Cardiac muscle cell (in vitro differentiated cells and primary cell): ENCODE data around the gene AKTIP. TPM values are rescaled to one million over a fixed set of nuclear protein-coding genes. Genes with fewer than 3 reads are reported as not detected.
A peak's percentile ranks its signal among the peaks of the same experiment; 100 is the strongest.

ENCODE experiments used
- DNase-seq, 2 donors: peaks; one replicate each; pipeline versions ENCODE4 v3.0.0 to v3.0.0-alpha.2; 2010 to 2017; ENCODE audit warnings: low read depth in 1 of 2, low spot score in 1 of 2
- H3K27ac ChIP-seq: fragments of 200-600 bp; sonication (generic); 2 replicates; pipeline ENCODE4 v1.5.1; 2016
- H3K27me3 ChIP-seq: fragments of 200-600 bp; sonication (generic); 2 replicates; pipeline ENCODE4 v1.6.0; 2016; ENCODE audit warnings: control low read depth
- H3K36me3 ChIP-seq: fragments of 200-600 bp; sonication (generic); 2 replicates; pipeline ENCODE4 v1.5.1; 2016; ENCODE audit warnings: control low read depth
- H3K4me1 ChIP-seq: fragments of 200-600 bp; sonication (generic); 2 replicates; pipeline ENCODE4 v1.8.1; 2017; ENCODE audit warnings: low read depth, mild to moderate bottlenecking, mixed run types
- H3K4me3 ChIP-seq: fragments of 200-600 bp; sonication (generic); 2 replicates; pipeline ENCODE4 v1.5.1; 2016; ENCODE audit warnings: mild to moderate bottlenecking
- H3K9me3 ChIP-seq: fragments of 200-600 bp; sonication (generic); 2 replicates; pipeline ENCODE4 v1.5.1; 2017; ENCODE audit warnings: low read depth, mild to moderate bottlenecking, control low read depth
- CTCF ChIP-seq: IDR thresholded peaks from 2 replicates; pipeline ENCODE4 v1.5.1; 2012; ENCODE audit warnings: low read depth, mild to moderate bottlenecking, low read length
- polyA plus RNA-seq: library from polyadenylated mRNA; unstranded; fragments of >200 nt; fragmentation: Nextera tagmentation; extraction: Ambion mirVana; gene quantifications from 2 replicates; pipeline ENCODE4 v1.2.1, GENCODE V29; 2016
- total RNA-seq: library from RNA; depleted of rRNA; stranded (reverse); fragments of >200 nt; gene quantifications from 2 replicates; pipeline ENCODE4 v1.2.3, GENCODE V29; 2016

The AKTIP gene
- total and polyA plus RNA-seq, 2 experiments from 2014 or later: 33.9 to 39.4 TPM

- H3K27ac ChIP-seq: no peak overlapping the region
- H3K27me3 ChIP-seq: no peaks in the 10 kb centered on the region
- H3K36me3 ChIP-seq: peaks cover 43% of the 10 kb centered on the region
- TF ChIP-seq CTCF: no peak
- H3K4me3 ChIP-seq: no peak overlapping the region
- no peaks in the 10 kb centered on the region for H3K9me3 ChIP-seq
- peak in 1 of 2 donors; percentile 84 for DNase-seq
- no peaks in the 10 kb centered on the region for H3K4me1 ChIP-seq
Measured at GRCh38 chr16:53465606-53466280, 37.3 kb downstream of the AKTIP start.

GRCh38 chr16:53458635-53459034, 44.4 kb downstream of the AKTIP start:
- Histone ChIP-seq H3K27ac (no peak overlapping the region), H3K27me3 (no peaks in the 10 kb centered on the region), H3K4me3 (no peak overlapping the region), H3K4me1 (no peaks in the 10 kb centered on the region), H3K36me3 (peaks cover 42% of the 10 kb centered on the region), H3K9me3 (no peaks in the 10 kb centered on the region)
- no peak for DNase-seq
- TF ChIP-seq CTCF: no peak

GRCh38 chr16:53457670-53458069, 45.3 kb downstream of the AKTIP start:
- no peaks in the 10 kb centered on the region for H3K9me3 ChIP-seq
- H3K4me1 ChIP-seq: no peaks in the 10 kb centered on the region
- TF ChIP-seq CTCF: no peak
- peaks cover 46% of the 10 kb centered on the region for H3K36me3 ChIP-seq
- no peak overlapping the region for H3K4me3 ChIP-seq
- H3K27me3 ChIP-seq: no peaks in the 10 kb centered on the region
- DNase-seq: no peak
- no peak overlapping the region for H3K27ac ChIP-seq

- Histone ChIP-seq H3K4me1 (no peaks in the 10 kb centered on the region), H3K27ac (no peak overlapping the region), H3K27me3 (no peaks in the 10 kb centered on the region), H3K36me3 (peaks cover 49% of the 10 kb centered on the region), H3K9me3 (no peaks in the 10 kb centered on the region), H3K4me3 (no peak overlapping the region)
- DNase-seq: no peak
- no peak for TF ChIP-seq CTCF
Measured at GRCh38 chr16:53456625-53457024, 46.4 kb downstream of the AKTIP start.

- Histone ChIP-seq H3K9me3 (no peaks in the 10 kb centered on the region), H3K36me3 (peaks cover 43% of the 10 kb centered on the region), H3K27me3 (no peaks in the 10 kb centered on the region), H3K4me1 (no peaks in the 10 kb centered on the region), H3K4me3 (no peak overlapping the region), H3K27ac (no peak overlapping the region)
- no peak for DNase-seq
- no peak for TF ChIP-seq CTCF
Measured at GRCh38 chr16:53453928-53454327, 49.1 kb downstream of the AKTIP start.
